OCI-LY3 (cell line): ENCODE results near the gene PDE3A.

ENCODE experiments used
- H2AFZ ChIP-seq: fragments of 200-600, 300-600 bp; shearing (Covaris generic); 2 replicates; pipeline ENCODE4 v1.6.0; 2014; ENCODE audit warnings: antibody characterized with exemption, low read depth, low read length
- H3K27ac ChIP-seq: fragments of 200-600, 300-600 bp; sonication (generic); 2 replicates; pipeline ENCODE4 v1.5.1; 2014; ENCODE audit warnings: mild to moderate bottlenecking, low read length, moderate library complexity, mixed read lengths
- H3K27me3 ChIP-seq: fragments of 200-600, 300-600 bp; sonication (generic); 2 replicates; pipeline ENCODE4 v1.6.1; 2014; ENCODE audit warnings: low read depth, low read length, mixed read lengths
- H3K36me3 ChIP-seq: fragments of 200-600, 300-600 bp; sonication (generic); replicated peaks from 2 replicates; pipeline ENCODE3; 2014; ENCODE audit warnings: low read depth, low read length, mixed read lengths
- H3K4me1 ChIP-seq: fragments of 300-600, 200-600 bp; sonication (generic); 2 replicates; pipeline ENCODE4 v1.6.1; 2014; ENCODE audit warnings: low read length, mixed read lengths
- H3K4me2 ChIP-seq: fragments of 200-600, 300-600 bp; sonication (generic); 2 replicates; pipeline ENCODE4 v1.6.1; 2014; ENCODE audit warnings: low read length, mixed read lengths
- H3K4me3 ChIP-seq: fragments of 300-600, 200-600 bp; sonication (generic); 2 replicates; pipeline ENCODE4 v1.5.1; 2014; ENCODE audit warnings: antibody characterized with exemption, mild to moderate bottlenecking, low read length, moderate library complexity
- H3K79me2 ChIP-seq: fragments of 300-600, 200-600 bp; shearing (Covaris generic); 2 replicates; pipeline ENCODE4 v1.6.1; 2014; ENCODE audit warnings: mild to moderate bottlenecking, low read length, mixed read lengths
- H3K9ac ChIP-seq: fragments of 300-600, 200-600 bp; shearing (Covaris generic); 2 replicates; pipeline ENCODE4 v1.6.0; 2014; ENCODE audit warnings: mild to moderate bottlenecking, low read length, moderate library complexity
- H3K9me3 ChIP-seq: fragments of 200-600, 300-600 bp; shearing (Covaris generic); 2 replicates; pipeline ENCODE4 v1.6.1; 2014; ENCODE audit warnings: low read length, mixed read lengths; ENCODE audit not compliant: insufficient read depth
- H4K20me1 ChIP-seq: fragments of 200-600, 300-600 bp; sonication (generic); 2 replicates; pipeline ENCODE4 v1.6.1; 2016; ENCODE audit warnings: low read length, mixed read lengths; ENCODE audit not compliant: insufficient read depth
- EZH2phosphoT487 ChIP-seq: fragments of 200-600 bp; shearing (Covaris generic); IDR thresholded peaks from 2 replicates; pipeline ENCODE4 v1.6.1; 2018; ENCODE audit warnings: antibody characterized with exemption, mixed run types, low read depth
- TF ChIP-seq, protein P1 (sequence below): fragments of 200-600, 300-600 bp; sonication (generic); IDR thresholded peaks from 2 replicates; pipeline ENCODE4 v1.5.1; 2014; ENCODE audit warnings: antibody characterized with exemption, low read length, low read depth

Gene PDE3A

DNA sequence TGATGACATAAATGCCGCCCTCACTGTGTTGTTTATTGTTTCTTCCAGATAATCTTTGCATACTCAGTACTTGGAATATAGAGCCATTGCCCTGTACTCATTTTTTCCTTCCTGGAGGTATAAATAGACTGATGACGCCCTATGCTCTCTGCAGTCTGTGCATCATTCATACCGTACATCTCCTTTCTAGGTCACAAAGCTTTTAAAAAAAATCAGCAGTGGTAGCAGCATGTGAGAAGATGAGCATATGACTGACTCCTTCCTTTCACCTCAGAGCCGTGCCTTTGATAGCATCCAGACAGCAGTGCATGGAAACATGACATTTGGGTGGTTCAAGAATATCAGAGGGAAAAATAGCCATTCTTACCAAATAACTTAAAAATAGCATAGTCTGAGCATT lies 77.3 kb downstream of the PDE3A start:
- Histone ChIP-seq H3K27ac (no peak overlapping the region), H4K20me1 (no peaks in the 10 kb centered on the region), H3K4me2 (no peak overlapping the region), H3K4me1 (no peaks in the 10 kb centered on the region), H3K79me2 (no peaks in the 10 kb centered on the region), H2AFZ (no peak overlapping the region), H3K4me3 (no peak overlapping the region), H3K9ac (no peak overlapping the region), H3K27me3 (peaks cover 17% of the 10 kb centered on the region), H3K9me3 (no peaks in the 10 kb centered on the region), H3K36me3 (no peaks in the 10 kb centered on the region)
- TF ChIP-seq EZH2phosphoT487 = no peak
- TF ChIP-seq, protein P1, sequence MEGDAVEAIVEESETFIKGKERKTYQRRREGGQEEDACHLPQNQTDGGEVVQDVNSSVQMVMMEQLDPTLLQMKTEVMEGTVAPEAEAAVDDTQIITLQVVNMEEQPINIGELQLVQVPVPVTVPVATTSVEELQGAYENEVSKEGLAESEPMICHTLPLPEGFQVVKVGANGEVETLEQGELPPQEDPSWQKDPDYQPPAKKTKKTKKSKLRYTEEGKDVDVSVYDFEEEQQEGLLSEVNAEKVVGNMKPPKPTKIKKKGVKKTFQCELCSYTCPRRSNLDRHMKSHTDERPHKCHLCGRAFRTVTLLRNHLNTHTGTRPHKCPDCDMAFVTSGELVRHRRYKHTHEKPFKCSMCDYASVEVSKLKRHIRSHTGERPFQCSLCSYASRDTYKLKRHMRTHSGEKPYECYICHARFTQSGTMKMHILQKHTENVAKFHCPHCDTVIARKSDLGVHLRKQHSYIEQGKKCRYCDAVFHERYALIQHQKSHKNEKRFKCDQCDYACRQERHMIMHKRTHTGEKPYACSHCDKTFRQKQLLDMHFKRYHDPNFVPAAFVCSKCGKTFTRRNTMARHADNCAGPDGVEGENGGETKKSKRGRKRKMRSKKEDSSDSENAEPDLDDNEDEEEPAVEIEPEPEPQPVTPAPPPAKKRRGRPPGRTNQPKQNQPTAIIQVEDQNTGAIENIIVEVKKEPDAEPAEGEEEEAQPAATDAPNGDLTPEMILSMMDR = no peak

DNA sequence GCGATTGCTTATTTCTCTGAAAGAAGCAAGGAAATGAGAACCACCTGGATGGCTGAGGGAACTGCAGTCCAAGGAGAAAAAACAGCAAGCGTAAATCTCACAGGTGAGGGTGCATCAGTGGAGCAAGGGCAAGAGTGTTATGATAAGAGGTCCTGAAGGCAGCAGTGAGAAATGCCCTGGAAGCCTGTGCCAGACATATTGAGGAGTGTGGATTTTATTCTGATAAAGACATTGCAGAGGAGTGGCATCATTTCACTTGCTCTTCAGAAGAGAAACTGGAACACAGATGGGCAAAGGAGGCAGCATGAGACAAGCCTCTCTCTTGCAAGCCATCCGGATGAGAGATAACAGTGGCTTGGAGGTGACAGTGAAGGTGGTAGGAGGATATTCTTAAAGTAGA lies 78.5 kb downstream of the PDE3A start:
- no peaks in the 10 kb centered on the region for H3K79me2 ChIP-seq
- H3K4me2 ChIP-seq = no peak overlapping the region
- no peaks in the 10 kb centered on the region for H3K9me3 ChIP-seq
- H3K4me1 ChIP-seq = no peaks in the 10 kb centered on the region
- no peaks in the 10 kb centered on the region for H4K20me1 ChIP-seq
- no peak overlapping the region for H3K9ac ChIP-seq
- TF ChIP-seq, protein P1 = no peak
- H3K27me3 ChIP-seq = peaks cover 17% of the 10 kb centered on the region
- H2AFZ ChIP-seq = no peak overlapping the region
- no peak overlapping the region for H3K27ac ChIP-seq
- H3K4me3 ChIP-seq = no peak overlapping the region
- no peaks in the 10 kb centered on the region for H3K36me3 ChIP-seq

DNA sequence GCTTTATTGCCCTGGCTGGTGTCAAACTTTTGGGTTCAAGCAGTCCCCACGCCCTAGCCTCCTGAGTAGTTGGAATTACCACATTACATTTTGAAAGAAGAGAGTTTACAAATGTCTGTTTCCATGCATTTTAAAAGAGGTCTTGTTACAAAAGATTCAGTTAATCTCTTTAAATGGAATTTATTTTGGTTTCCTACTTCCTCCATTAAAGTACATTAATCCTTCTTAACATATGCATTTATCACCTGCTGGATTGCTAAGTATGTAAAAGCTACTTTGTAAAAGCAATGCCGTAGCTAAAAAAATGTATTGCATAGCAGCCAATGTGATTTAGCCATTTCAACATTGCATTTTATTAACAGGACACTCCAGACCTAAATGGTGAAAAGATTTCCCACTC lies 80.4 kb downstream of the PDE3A start:
- peaks cover 19% of the 10 kb centered on the region for H3K27me3 ChIP-seq
- TF ChIP-seq, protein P1 = no peak
- TF ChIP-seq EZH2phosphoT487 = no peak
- no peak overlapping the region for H3K9ac ChIP-seq
- H2AFZ ChIP-seq = no peak overlapping the region
- H4K20me1 ChIP-seq = no peaks in the 10 kb centered on the region
- no peaks in the 10 kb centered on the region for H3K79me2 ChIP-seq
- no peaks in the 10 kb centered on the region for H3K4me1 ChIP-seq
- H3K4me3 ChIP-seq = no peak overlapping the region
- no peak overlapping the region for H3K4me2 ChIP-seq
- no peaks in the 10 kb centered on the region for H3K36me3 ChIP-seq
- no peaks in the 10 kb centered on the region for H3K9me3 ChIP-seq
- no peak overlapping the region for H3K27ac ChIP-seq

DNA sequence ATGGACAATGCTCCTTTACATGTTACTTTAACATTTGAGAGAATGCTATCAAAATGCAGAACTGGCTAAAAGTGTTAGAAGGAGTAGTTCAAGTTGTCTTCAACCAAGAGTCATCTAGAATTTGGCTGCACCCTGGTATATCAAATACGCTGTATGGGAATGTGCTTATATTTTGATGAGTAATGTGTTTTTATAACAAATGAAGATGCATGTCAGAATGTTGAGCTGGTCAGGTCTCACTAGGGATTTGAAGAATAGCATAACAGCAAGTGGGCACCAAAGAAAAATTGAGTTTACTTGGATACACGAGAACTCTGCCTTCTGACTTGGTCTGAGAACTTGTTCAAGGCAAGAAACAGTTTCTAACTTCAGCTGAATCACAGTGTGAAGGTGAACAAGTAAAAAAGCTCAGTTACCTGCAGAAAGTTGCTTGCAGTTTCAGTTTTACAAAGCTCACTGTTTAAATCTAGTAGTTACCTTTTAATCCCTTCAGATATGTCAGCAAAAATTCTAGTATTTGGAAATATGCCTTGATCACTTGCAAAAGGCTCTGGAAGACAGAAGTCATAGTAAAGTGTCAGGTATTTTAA lies 82.3 kb downstream of the PDE3A start:
- Histone ChIP-seq H3K4me1 (no peaks in the 10 kb centered on the region), H3K9ac (no peak overlapping the region), H3K4me2 (no peak overlapping the region), H4K20me1 (no peaks in the 10 kb centered on the region), H3K9me3 (no peaks in the 10 kb centered on the region), H3K36me3 (no peaks in the 10 kb centered on the region), H3K27me3 (peaks cover 18% of the 10 kb centered on the region), H3K27ac (no peak overlapping the region), H3K79me2 (no peaks in the 10 kb centered on the region), H2AFZ (no peak overlapping the region), H3K4me3 (no peak overlapping the region)
- TF ChIP-seq, protein P1 = no peak
